ENCODE results near the gene SUPT20HL1. TPM values are rescaled to one million over a fixed set of nuclear protein-coding genes. Genes with fewer than 3 reads are reported as not detected.
"Not testable (repeated sequence)": the region's sequence is repeated elsewhere in the genome, so short reads cannot be mapped to it uniquely, and the experiment has no call there.

SUPT20HL1 gene
- total RNA-seq, 1 experiment from 2014 or later, result not detected

DNA sequence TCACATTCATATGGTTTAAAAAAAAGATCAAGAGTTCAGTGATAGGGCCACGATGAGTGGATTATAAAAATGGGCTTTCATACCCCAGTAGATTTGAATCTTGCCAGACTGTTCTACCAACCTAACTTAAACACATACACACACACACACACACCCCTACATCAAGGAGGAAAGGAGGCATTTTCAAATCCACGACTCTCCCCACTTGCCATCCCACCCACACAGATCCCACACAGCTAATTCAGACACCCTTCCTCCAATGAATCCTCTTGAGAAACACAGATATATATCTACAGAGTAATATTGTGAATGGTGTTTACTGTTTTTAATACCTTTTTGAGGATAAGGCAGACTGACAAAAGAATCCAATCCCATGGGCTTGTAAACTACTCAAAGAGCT, 16.8 kb downstream of the SUPT20HL1 start:
- DNase-seq, result no peak
- H3K4me3 Mint-ChIP-seq (ENCODE audit: low read depth, unreplicated experiment), result no peak overlapping the region
- no peaks in the 10 kb centered on the region for H3K36me3 Mint-ChIP-seq (ENCODE audit: insufficient read depth, unreplicated experiment)
- no peak overlapping the region for H3K27ac Mint-ChIP-seq (ENCODE audit: unreplicated experiment)
- CTCF ChIA-PET, result no interaction called here
- H3K9me3 Mint-ChIP-seq (ENCODE audit: low read depth, unreplicated experiment), result no peaks in the 10 kb centered on the region
- TF ChIP-seq, protein P1, sequence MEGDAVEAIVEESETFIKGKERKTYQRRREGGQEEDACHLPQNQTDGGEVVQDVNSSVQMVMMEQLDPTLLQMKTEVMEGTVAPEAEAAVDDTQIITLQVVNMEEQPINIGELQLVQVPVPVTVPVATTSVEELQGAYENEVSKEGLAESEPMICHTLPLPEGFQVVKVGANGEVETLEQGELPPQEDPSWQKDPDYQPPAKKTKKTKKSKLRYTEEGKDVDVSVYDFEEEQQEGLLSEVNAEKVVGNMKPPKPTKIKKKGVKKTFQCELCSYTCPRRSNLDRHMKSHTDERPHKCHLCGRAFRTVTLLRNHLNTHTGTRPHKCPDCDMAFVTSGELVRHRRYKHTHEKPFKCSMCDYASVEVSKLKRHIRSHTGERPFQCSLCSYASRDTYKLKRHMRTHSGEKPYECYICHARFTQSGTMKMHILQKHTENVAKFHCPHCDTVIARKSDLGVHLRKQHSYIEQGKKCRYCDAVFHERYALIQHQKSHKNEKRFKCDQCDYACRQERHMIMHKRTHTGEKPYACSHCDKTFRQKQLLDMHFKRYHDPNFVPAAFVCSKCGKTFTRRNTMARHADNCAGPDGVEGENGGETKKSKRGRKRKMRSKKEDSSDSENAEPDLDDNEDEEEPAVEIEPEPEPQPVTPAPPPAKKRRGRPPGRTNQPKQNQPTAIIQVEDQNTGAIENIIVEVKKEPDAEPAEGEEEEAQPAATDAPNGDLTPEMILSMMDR (IDR thresholded peaks at IDR 0.05; ENCODE audit: unreplicated experiment), result no peak
- intact Hi-C loops (cut with micrococcal nuclease; ENCODE audit: unreplicated experiment), result no loop called here
- no peaks in the 10 kb centered on the region for H3K4me1 Mint-ChIP-seq (ENCODE audit: low read depth, unreplicated experiment)
- no TSS peak for BruUV-seq (replicated peaks)
- H3K27me3 Mint-ChIP-seq (ENCODE audit: unreplicated experiment), result peaks cover 17% of the 10 kb centered on the region

DNA sequence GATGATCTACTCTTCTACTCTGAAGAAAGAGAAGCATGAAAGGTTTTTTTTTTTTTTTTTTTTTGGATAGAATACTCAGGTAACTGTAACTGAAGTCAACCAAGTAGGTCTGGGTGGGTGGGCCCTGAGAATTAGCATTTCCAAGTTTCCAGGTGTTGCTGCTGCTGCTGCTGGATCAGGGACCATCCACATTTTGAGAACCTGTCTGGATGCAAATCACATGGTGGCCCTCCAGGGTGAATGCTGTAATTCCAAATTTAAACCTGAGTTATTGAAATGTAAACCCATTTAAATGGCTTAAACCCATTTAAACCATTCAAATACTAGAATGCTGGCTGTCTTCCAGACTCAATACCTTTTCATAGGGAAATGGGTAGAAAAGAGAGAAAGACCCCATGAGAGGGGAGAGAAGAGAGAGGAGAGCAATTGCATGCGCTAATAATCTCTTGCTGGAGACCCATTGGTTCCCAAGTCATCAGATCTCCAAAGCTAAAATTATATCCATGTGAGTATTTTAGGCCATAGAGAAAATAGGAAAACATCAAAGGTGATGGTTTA, 17.6 kb downstream of the SUPT20HL1 start:
- H3K9me3 Mint-ChIP-seq (ENCODE audit: low read depth, unreplicated experiment), result no peaks in the 10 kb centered on the region
- H3K4me3 Mint-ChIP-seq (ENCODE audit: low read depth, unreplicated experiment), result no peak overlapping the region
- CTCF ChIA-PET, result no interaction called here
- BruUV-seq (replicated peaks), result no TSS peak
- H3K36me3 Mint-ChIP-seq (ENCODE audit: insufficient read depth, unreplicated experiment), result no peaks in the 10 kb centered on the region
- H3K27ac Mint-ChIP-seq (ENCODE audit: unreplicated experiment), result no peak overlapping the region
- no peaks in the 10 kb centered on the region for H3K4me1 Mint-ChIP-seq (ENCODE audit: low read depth, unreplicated experiment)
- H3K27me3 Mint-ChIP-seq (ENCODE audit: unreplicated experiment), result peaks cover 25% of the 10 kb centered on the region
- intact Hi-C loops (cut with micrococcal nuclease; ENCODE audit: unreplicated experiment), result no loop called here
- no peak for DNase-seq
- TF ChIP-seq, protein P1 (IDR thresholded peaks at IDR 0.05; ENCODE audit: unreplicated experiment), result no peak

DNA sequence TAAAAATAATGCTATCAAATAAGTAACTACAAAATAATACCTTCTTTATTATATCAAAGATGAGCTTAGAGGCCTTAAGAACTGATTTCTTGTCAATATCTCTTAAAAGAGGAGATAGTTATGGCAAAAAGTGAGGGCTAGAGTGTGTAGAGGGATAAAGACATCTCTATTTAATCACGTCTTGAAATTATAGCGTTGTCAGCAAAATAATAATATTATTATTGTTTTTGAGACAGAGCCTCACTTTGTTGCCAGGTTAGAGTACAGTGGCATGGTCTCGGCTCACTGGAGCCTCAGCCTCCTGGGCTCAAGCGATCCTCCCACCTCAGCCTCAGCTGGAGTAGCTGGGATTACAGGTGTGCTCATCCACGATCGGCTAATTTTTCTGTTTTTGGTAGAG, 18.3 kb downstream of the SUPT20HL1 start:
- Mint-ChIP-seq H3K27ac (ENCODE audit: unreplicated experiment) (no peak overlapping the region), H3K27me3 (ENCODE audit: unreplicated experiment) (peaks cover 31% of the 10 kb centered on the region), H3K4me1 (ENCODE audit: low read depth, unreplicated experiment) (no peaks in the 10 kb centered on the region), H3K9me3 (ENCODE audit: low read depth, unreplicated experiment) (no peaks in the 10 kb centered on the region), H3K36me3 (ENCODE audit: insufficient read depth, unreplicated experiment) (no peaks in the 10 kb centered on the region), H3K4me3 (ENCODE audit: low read depth, unreplicated experiment) (no peak overlapping the region)
- DNase-seq, result no peak
- CTCF ChIA-PET, result no interaction called here
- TF ChIP-seq, protein P1 (IDR thresholded peaks at IDR 0.05; ENCODE audit: unreplicated experiment), result no peak
- no TSS peak for BruUV-seq (replicated peaks)
- intact Hi-C loops (cut with micrococcal nuclease; ENCODE audit: unreplicated experiment), result no loop called here

DNA sequence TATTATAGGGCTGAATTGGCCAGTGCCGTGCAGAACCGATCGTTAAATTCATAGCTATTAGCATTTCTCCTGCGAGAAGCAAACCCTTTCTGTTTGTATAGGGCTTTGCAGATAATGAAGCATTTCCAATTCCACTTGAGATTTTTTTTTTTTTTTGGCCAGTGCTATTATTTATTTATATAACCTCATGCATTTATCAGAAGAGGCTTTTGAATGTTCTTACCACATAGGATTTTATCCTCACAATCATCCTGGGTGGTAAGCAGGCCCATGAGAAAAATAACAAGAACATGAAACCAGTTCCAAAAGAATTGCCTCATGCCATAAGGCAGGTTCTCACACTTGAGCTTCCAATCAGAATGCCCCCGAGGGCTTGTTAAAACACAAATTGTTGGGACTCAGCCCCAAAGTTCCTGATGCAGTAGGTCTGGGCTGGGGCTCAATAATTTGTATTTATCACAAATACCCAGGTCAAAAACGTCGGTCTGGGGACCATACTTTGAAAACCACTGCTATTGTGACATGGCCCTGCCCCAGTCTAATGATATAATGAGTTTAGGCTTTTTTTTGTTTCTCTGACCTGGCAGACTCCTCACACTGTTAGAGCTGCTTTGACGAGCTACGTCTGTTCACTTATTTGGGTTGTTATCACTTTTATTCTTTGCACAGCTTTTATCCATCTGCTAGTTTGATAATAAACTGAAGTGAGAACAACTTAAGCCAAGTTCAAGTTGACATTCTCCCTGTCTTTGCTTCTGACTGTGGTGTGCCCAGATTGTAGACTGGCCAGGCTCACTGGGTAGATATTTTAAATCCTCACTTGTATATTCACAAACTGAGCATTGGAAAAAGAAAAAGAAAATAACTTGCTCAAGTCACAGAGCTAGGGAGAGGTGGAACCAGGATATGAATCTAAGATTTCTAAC, 20.1 kb downstream of the SUPT20HL1 start:
- Mint-ChIP-seq H3K27ac (ENCODE audit: unreplicated experiment) (no peak overlapping the region), H3K4me3 (ENCODE audit: low read depth, unreplicated experiment) (no peak overlapping the region), H3K36me3 (ENCODE audit: insufficient read depth, unreplicated experiment) (no peaks in the 10 kb centered on the region), H3K9me3 (ENCODE audit: low read depth, unreplicated experiment) (no peaks in the 10 kb centered on the region), H3K4me1 (ENCODE audit: low read depth, unreplicated experiment) (no peaks in the 10 kb centered on the region), H3K27me3 (ENCODE audit: unreplicated experiment) (peaks cover 49% of the 10 kb centered on the region)
- TF ChIP-seq, protein P1 (IDR thresholded peaks at IDR 0.05; ENCODE audit: unreplicated experiment), result no peak
- no peak for DNase-seq
- BruUV-seq (replicated peaks), result no TSS peak
- CTCF ChIA-PET, result no interaction called here
- intact Hi-C loops (cut with micrococcal nuclease; ENCODE audit: unreplicated experiment), result no loop called here

DNA sequence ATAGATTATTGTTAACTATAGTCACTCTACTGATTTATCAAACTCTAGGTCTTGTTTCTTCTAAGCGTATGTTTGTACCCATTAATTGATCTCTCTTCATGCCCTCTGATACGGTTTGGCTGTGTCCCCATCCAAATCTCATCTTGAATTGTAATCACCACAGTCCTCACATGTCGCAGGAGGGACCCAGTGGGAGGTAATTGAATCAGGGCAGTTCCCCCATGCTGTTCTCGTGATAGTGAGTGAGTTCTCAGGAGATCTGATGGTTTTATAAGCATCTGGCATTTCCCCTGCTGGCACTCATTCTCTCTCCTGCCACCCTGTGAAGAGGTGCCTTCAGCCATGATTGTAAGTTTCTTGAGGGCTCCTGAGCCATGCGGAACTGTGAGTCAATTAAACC, 21.9 kb downstream of the SUPT20HL1 start:
- H3K4me3 Mint-ChIP-seq (ENCODE audit: low read depth, unreplicated experiment); H3K4me1 Mint-ChIP-seq (ENCODE audit: low read depth, unreplicated experiment); H3K9me3 Mint-ChIP-seq (ENCODE audit: low read depth, unreplicated experiment); BruUV-seq (replicated peaks); H3K27ac Mint-ChIP-seq (ENCODE audit: unreplicated experiment); DNase-seq; intact Hi-C loops (cut with micrococcal nuclease; ENCODE audit: unreplicated experiment); CTCF ChIA-PET; H3K36me3 Mint-ChIP-seq (ENCODE audit: insufficient read depth, unreplicated experiment): not testable (repeated sequence)
- peaks cover 60% of the 10 kb centered on the region for H3K27me3 Mint-ChIP-seq (ENCODE audit: unreplicated experiment)
